GM23248 (cell line): ENCODE results near the gene GALNT2.

ENCODE experiments used
- EZH2 ChIP-seq: fragments of 200-600 bp; sonication (generic); IDR thresholded peaks from 2 replicates; pipeline ENCODE4 v1.6.1; 2018; ENCODE audit warnings: antibody characterized with exemption, mild to moderate bottlenecking; ENCODE audit not compliant: insufficient read depth, poor library complexity, severe bottlenecking
- EZH2phosphoT487 ChIP-seq: fragments of 200-600 bp; sonication (generic); IDR thresholded peaks from 2 replicates; pipeline ENCODE4 v1.6.1; 2018; ENCODE audit warnings: antibody characterized with exemption, moderate library complexity, mild to moderate bottlenecking, low read depth; ENCODE audit not compliant: insufficient read depth

DNA sequence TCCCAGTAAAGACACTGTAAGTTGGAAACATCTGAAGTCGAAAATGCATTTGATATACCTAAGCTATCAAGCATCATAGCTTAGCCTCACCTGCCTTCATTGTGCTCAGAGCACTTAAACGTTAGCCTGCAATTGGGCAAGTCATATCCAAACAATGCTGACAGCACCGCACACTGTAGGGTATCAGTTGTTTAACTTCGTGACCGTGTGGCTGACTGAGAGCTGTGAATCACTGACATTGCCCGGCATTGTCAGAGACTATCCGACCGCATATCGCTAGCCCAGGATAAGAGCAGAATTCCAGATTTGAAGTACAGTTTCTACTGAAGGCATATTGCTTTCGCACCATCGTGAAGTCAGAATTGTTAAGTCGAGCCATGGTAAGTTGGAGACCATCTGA, 41.5 kb downstream of the GALNT2 start:
- TF ChIP-seq EZH2: no peak
- TF ChIP-seq EZH2phosphoT487: no peak
